ENCODE results near the gene PHF3.

The PHF3 gene

DNA sequence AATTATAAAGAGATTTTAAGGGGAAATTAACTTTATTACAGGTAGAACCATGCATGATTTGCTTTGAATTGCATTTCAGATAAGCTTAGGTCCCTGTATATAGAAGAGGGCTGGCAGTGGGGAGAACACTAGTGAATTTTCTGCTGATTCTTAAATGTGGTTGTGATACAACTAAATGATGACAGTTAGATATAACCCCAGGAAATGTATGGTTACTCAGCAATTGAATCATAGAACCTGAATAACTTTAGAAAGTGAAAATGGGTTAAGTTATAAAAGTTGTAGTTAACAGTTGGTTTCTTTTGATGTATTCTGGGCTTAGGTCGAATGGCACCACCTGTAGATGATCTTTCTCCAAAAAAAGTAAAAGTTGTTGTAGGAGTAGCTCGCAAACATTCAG lies 70.1 kb downstream of the PHF3 start:
- DNase-seq: no peak
- Histone ChIP-seq H3K4me3 (ENCODE audit: low read depth, low read length) (no peak overlapping the region), H3K9me3 (ENCODE audit: severe bottlenecking) (no peaks in the 10 kb centered on the region), H3K27me3 (ENCODE audit: insufficient read depth, low read depth, severe bottlenecking) (no peaks in the 10 kb centered on the region), H3K27ac (no peak overlapping the region), H3K36me3 (peaks cover 70% of the 10 kb centered on the region)
- TF ChIP-seq, protein P1, sequence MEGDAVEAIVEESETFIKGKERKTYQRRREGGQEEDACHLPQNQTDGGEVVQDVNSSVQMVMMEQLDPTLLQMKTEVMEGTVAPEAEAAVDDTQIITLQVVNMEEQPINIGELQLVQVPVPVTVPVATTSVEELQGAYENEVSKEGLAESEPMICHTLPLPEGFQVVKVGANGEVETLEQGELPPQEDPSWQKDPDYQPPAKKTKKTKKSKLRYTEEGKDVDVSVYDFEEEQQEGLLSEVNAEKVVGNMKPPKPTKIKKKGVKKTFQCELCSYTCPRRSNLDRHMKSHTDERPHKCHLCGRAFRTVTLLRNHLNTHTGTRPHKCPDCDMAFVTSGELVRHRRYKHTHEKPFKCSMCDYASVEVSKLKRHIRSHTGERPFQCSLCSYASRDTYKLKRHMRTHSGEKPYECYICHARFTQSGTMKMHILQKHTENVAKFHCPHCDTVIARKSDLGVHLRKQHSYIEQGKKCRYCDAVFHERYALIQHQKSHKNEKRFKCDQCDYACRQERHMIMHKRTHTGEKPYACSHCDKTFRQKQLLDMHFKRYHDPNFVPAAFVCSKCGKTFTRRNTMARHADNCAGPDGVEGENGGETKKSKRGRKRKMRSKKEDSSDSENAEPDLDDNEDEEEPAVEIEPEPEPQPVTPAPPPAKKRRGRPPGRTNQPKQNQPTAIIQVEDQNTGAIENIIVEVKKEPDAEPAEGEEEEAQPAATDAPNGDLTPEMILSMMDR (IDR thresholded peaks at IDR 0.05; ENCODE audit: low read depth, low read length): no peak

DNA sequence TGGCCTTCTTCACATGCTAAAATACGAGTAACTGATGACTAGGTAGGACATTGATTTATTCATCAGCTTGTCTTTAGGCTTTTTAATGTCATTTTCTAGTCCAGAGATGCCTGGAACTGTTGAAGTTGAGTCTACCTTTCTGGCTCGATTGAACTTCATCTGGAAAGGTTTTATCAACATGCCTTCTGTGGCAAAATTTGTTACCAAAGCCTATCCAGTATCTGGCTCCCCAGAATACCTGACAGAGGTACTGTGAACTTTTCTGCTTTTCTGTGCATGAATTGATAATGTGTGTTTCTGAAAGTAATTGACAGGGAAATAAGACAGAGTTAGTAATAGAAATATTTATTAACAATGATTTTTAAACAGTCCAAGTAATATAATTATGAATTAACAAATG lies 71.0 kb downstream of the PHF3 start:
- no peaks in the 10 kb centered on the region for H3K27me3 ChIP-seq (ENCODE audit: insufficient read depth, low read depth, severe bottlenecking)
- peaks cover 74% of the 10 kb centered on the region for H3K36me3 ChIP-seq
- H3K4me3 ChIP-seq (ENCODE audit: low read depth, low read length): no peak overlapping the region
- no peak for DNase-seq
- TF ChIP-seq, protein P1 (IDR thresholded peaks at IDR 0.05; ENCODE audit: low read depth, low read length): no peak
- no peak overlapping the region for H3K27ac ChIP-seq
- no peaks in the 10 kb centered on the region for H3K9me3 ChIP-seq (ENCODE audit: severe bottlenecking)

DNA sequence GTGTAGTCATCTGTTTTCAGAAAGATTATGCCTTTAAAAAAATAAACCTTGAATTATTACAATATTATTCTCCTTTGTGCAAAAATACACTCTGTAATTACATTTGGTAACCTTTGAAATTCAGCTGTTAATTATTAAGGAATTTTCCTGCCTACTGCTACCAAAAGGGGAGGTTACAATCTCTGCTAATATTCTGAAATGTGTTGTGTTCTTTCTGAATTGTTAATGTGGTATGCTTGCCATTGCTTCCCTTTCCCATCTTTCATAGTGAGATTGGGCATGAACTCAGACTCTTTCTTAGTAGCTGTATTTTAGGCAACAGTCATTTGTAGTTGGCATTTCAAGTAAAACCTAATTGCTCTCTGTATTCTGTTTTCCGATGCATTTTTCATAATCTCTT lies 73.0 kb downstream of the PHF3 start:
- no peak overlapping the region for H3K27ac ChIP-seq
- TF ChIP-seq, protein P1 (IDR thresholded peaks at IDR 0.05; ENCODE audit: low read depth, low read length): no peak
- H3K27me3 ChIP-seq (ENCODE audit: insufficient read depth, low read depth, severe bottlenecking): no peaks in the 10 kb centered on the region
- no peak for DNase-seq
- H3K4me3 ChIP-seq (ENCODE audit: low read depth, low read length): no peak overlapping the region
- H3K9me3 ChIP-seq (ENCODE audit: severe bottlenecking): no peaks in the 10 kb centered on the region
- H3K36me3 ChIP-seq: peaks cover 77% of the 10 kb centered on the region

DNA sequence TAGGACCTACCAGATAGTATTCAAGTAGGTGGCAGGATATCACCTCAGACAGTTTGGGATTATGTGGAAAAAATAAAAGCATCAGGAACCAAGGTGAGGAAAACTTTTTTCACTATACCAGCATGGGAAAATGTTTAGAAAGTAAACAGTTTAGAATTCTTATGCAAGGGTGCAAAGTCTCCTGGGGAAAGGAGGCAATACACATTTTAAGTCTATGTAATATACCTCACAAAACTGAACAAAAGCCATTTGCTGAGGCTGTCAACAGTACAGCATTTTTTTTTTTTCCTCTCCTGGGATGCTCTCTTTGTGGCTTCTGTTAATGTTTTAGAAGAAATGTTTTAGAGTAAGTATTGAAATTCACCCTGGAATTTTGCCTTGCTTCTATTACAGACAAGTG lies 73.5 kb downstream of the PHF3 start:
- Histone ChIP-seq H3K36me3 (peaks cover 74% of the 10 kb centered on the region), H3K9me3 (ENCODE audit: severe bottlenecking) (no peaks in the 10 kb centered on the region), H3K27me3 (ENCODE audit: insufficient read depth, low read depth, severe bottlenecking) (no peaks in the 10 kb centered on the region), H3K4me3 (ENCODE audit: low read depth, low read length) (no peak overlapping the region), H3K27ac (no peak overlapping the region)
- TF ChIP-seq, protein P1 (IDR thresholded peaks at IDR 0.05; ENCODE audit: low read depth, low read length): no peak
- no peak for DNase-seq

DNA sequence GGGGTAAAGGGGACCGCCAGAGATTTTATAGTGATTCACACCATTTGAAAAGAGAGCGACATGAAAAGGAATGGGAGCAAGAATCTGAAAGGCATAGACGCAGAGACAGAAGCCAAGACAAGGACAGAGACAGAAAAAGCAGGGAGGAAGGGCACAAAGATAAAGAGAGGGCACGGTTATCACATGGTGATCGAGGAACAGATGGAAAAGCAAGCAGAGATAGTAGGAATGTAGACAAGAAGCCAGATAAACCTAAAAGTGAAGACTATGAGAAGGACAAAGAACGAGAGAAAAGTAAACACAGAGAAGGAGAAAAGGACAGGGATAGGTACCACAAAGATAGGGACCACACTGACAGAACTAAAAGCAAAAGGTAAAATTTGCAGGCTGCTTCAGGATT lies 77.7 kb downstream of the PHF3 start:
- H3K36me3 ChIP-seq: peaks cover 41% of the 10 kb centered on the region

GRCh38 chr6:63714091-63714490 lies 78.5 kb downstream of the PHF3 start:
- no peak overlapping the region for H3K4me3 ChIP-seq (ENCODE audit: low read depth, low read length)
- H3K27me3 ChIP-seq (ENCODE audit: insufficient read depth, low read depth, severe bottlenecking): no peaks in the 10 kb centered on the region
- no peaks in the 10 kb centered on the region for H3K9me3 ChIP-seq (ENCODE audit: severe bottlenecking)
- H3K36me3 ChIP-seq: peaks cover 37% of the 10 kb centered on the region
- TF ChIP-seq, protein P1 (IDR thresholded peaks at IDR 0.05; ENCODE audit: low read depth, low read length): no peak
- no peak overlapping the region for H3K27ac ChIP-seq
- DNase-seq: no peak

More for the DNA sequence above, 77.7 kb downstream of the PHF3 start:
- DNase-seq: no peak
- no peak overlapping the region for H3K4me3 ChIP-seq (ENCODE audit: low read depth, low read length)
- TF ChIP-seq, protein P1 (IDR thresholded peaks at IDR 0.05; ENCODE audit: low read depth, low read length): no peak
- H3K9me3 ChIP-seq (ENCODE audit: severe bottlenecking): no peaks in the 10 kb centered on the region
- no peaks in the 10 kb centered on the region for H3K27me3 ChIP-seq (ENCODE audit: insufficient read depth, low read depth, severe bottlenecking)
- no peak overlapping the region for H3K27ac ChIP-seq

Data from WERI-Rb-1 (cell line).